EL (cell line): Measurements from ENCODE around the gene NFKBIB.

Experiments used
- DNase-seq: peaks from one replicate; pipeline ENCODE4 v3.0.0-alpha.2; 2016

NFKBIB gene

GRCh38 chr19:38905620-38906019 lies 5.9 kb downstream of the NFKBIB start:
- no peak for DNase-seq

GRCh38 chr19:38907227-38907626 lies 7.5 kb downstream of the NFKBIB start:
- no peak for DNase-seq

- no peak for DNase-seq
Measured at GRCh38 chr19:38907670-38908069, 7.9 kb downstream of the NFKBIB start.

- DNase-seq, result no peak
Measured at GRCh38 chr19:38908911-38909310, 9.1 kb downstream of the NFKBIB start.

GRCh38 chr19:38910488-38910887 lies 10.7 kb downstream of the NFKBIB start:
- DNase-seq, result no peak

- DNase-seq, result no peak
Measured at GRCh38 chr19:38911388-38912001, 11.7 kb downstream of the NFKBIB start.

- no peak for DNase-seq
Measured at GRCh38 chr19:38912600-38913514, 13.1 kb downstream of the NFKBIB start.

- DNase-seq, result no peak
Measured at GRCh38 chr19:38913958-38914357, 14.2 kb downstream of the NFKBIB start.

GRCh38 chr19:38915329-38916321 lies 15.9 kb downstream of the NFKBIB start:
- DNase-seq, result no peak

GRCh38 chr19:38917516-38917915 lies 17.7 kb downstream of the NFKBIB start:
- no peak for DNase-seq

GRCh38 chr19:38917921-38918491 lies 18.2 kb downstream of the NFKBIB start:
- DNase-seq, result no peak

GRCh38 chr19:38918526-38918925 lies 18.8 kb downstream of the NFKBIB start:
- no peak for DNase-seq

GRCh38 chr19:38919837-38920601 lies 20.2 kb downstream of the NFKBIB start:
- no peak for DNase-seq

- no peak for DNase-seq
Measured at GRCh38 chr19:38920602-38921419, 21.0 kb downstream of the NFKBIB start.

- DNase-seq, result no peak
Measured at GRCh38 chr19:38921420-38922274, 21.9 kb downstream of the NFKBIB start.

- no peak for DNase-seq
Measured at GRCh38 chr19:38922482-38922881, 22.7 kb downstream of the NFKBIB start.

GRCh38 chr19:38924388-38924787 lies 24.6 kb downstream of the NFKBIB start:
- no peak for DNase-seq

- DNase-seq, result no peak
Measured at GRCh38 chr19:38928391-38929001, 28.7 kb downstream of the NFKBIB start.
